Gastrocnemius medialis (tissue), 4 donors: Measurements from ENCODE around the gene PRKAG3. TPM values are rescaled to one million over a fixed set of nuclear protein-coding genes. Genes with fewer than 3 reads are reported as not detected.
A peak's percentile ranks its signal among the peaks of the same experiment; 100 is the strongest.

Source experiments
- ATAC-seq, 2 donors: fragments of 150-250 bp; one replicate each; pipeline ENCODE4 v1.9.1; 2016
- DNase-seq, 2 donors: peaks; one replicate each; pipeline ENCODE4 v3.0.0-alpha.2; 2019
- H3K27ac ChIP-seq, 4 donors: fragments of 200-600 bp; sonication (generic); 1 replicate in 1 of 4; 2 replicates in 3 of 4; pipeline ENCODE4 v1.5.1; 2016 to 2018; ENCODE audit warnings: mild to moderate bottlenecking in 2 of 4, moderate library complexity in 1 of 4
- H3K27me3 ChIP-seq, 3 donors: fragments of 200-600 bp; sonication (generic) in 2 of 3; 1 replicate in 1 of 3; 2 replicates in 2 of 3; pipeline versions ENCODE4 v1.5.1 to v1.6.0; 2016 to 2019; ENCODE audit warnings: mild to moderate bottlenecking in 1 of 3, moderate library complexity in 1 of 3
- H3K36me3 ChIP-seq, 2 donors: fragments of 200-600 bp; sonication (generic) in 1 of 2; one replicate each; pipeline ENCODE4 v1.5.1; 2017 to 2018
- H3K4me1 ChIP-seq, 2 donors: fragments of 200-600 bp; sonication (generic) in 1 of 2; one replicate each; pipeline ENCODE4 v1.5.1; 2016 to 2017; ENCODE audit warnings: mild to moderate bottlenecking in 2 of 2
- H3K4me3 ChIP-seq, 4 donors: fragments of 200-600 bp; sonication (generic) in 3 of 4; 1 replicate in 1 of 4; 2 replicates in 3 of 4; pipeline ENCODE4 v1.5.1; 2016 to 2019; ENCODE audit warnings: mild to moderate bottlenecking in 2 of 4
- H3K9me3 ChIP-seq, 3 donors: fragments of 200-600 bp; sonication (generic) in 2 of 3; 1 replicate in 1 of 3; 2 replicates in 2 of 3; pipeline ENCODE4 v1.5.1; 2016 to 2019
- CTCF ChIP-seq, 5 experiments: fragments of 450-650 bp in 3 of 5; fragments of 200-600 bp in 2 of 5; sonication (generic) in 2 of 5; IDR thresholded peaks in 4 of 5; conservative IDR thresholded peaks in 1 of 5; 1 replicate in 4 of 5; 2 replicates in 1 of 5; pipeline ENCODE4 v1.5.1; 2016 to 2019; ENCODE audit warnings: antibody characterized with exemption in 5 of 5, mild to moderate bottlenecking in 3 of 5, moderate library complexity in 3 of 5
- POLR2A ChIP-seq, 2 donors: fragments of 450-650 bp; IDR thresholded peaks; one replicate each; pipeline ENCODE4 v1.6.1; 2017; ENCODE audit warnings: antibody characterized with exemption in 2 of 2, mild to moderate bottlenecking in 2 of 2, moderate library complexity in 2 of 2
- in situ Hi-C, 4 donors: fragments of 200-750 bp; cut with MboI; loops; one replicate each; pipeline versions ENCODE4 v1.15.0 to v1.8.0; 2017; ENCODE audit warnings: low sequenced_read_pairs in 4 of 4
- intact Hi-C: fragments of 100-400 bp; cut with DNase I; formaldehyde crosslinking; loops from one replicate; pipeline ENCODE4 v1.15.1; 2023; ENCODE audit warnings: low total_unique reads
- total RNA-seq, 4 donors: library from RNA; depleted of rRNA; stranded (reverse); fragments of >200 nt; gene quantifications; one replicate each; pipeline versions ENCODE4 v1.1.0 to v1.2.3, GENCODE V29; 2016

The PRKAG3 gene
- total RNA-seq, 4 donors from 2014 or later, result 8.3 to 65.4 (median 44.3) TPM

- DNase-seq (no peak), ATAC-seq (no peak)
- Histone ChIP-seq H3K4me1 (peaks cover 61 to 65% of the 10 kb centered on the region in 2 donors), H3K36me3 (no peaks in the 10 kb centered on the region), H3K9me3 (peaks cover 0 to 4% (median 0%) of the 10 kb centered on the region in 3 donors), H3K27ac (peak overlapping the region; percentile 95), H3K27me3 (no peaks in the 10 kb centered on the region), H3K4me3 (no peak overlapping the region)
- in situ Hi-C loops, result loop anchor here in 1 of 4 donors (10.0 kb wide), 1 partner anchor 48 kb away; the partner anchor contains the start of gene CYP27A1
- intact Hi-C loops, result loop anchor here (2.0 to 10.0 kb wide), 4 partner anchors 176 to 544 kb away; partner anchors contain the start of genes BCS1L, CTDSP1 and ZNF142
- TF ChIP-seq CTCF (IDR thresholded peaks at IDR 0.05 in 4 of 5, conservative IDR thresholded peaks at IDR 0.05 in 1 of 5), result no peak
- TF ChIP-seq POLR2A (IDR thresholded peaks at IDR 0.05), result no peak
These were observed 1.5 kb upstream of the PRKAG3 start for GRCh38 chr2:218833023-218833609.

DNA sequence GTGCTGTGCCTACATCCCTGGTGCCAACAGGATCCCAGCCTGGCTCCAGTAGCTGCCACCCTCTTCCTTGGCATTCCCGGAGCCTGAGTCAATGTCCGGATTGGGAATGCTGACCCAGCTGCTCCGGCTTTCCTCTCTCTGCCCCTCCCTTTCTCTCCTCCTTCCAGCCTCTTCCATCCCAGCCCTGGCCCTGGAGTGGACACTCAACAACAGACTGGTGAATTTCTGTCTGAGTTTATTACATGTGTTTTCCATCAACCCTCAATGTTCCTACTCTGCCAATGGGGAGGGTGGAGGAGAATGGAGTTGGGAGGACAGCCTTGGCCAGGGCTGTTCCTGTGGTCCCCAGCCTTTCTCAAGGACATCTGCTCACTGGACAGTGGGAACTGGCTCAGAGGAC is 917 bp upstream of the PRKAG3 start:
- in situ Hi-C loops, result loop anchor here in 1 of 4 donors (10.0 kb wide), 1 partner anchor 48 kb away; the partner anchor contains the start of gene CYP27A1
- ATAC-seq, result peak; percentile 66 to 76
- H3K4me1 ChIP-seq, result peaks cover 64 to 65% of the 10 kb centered on the region in 2 donors
- peak overlapping the region; percentile 95 for H3K27ac ChIP-seq
- H3K36me3 ChIP-seq, result no peaks in the 10 kb centered on the region
- no peak for TF ChIP-seq POLR2A (IDR thresholded peaks at IDR 0.05)
- TF ChIP-seq CTCF (IDR thresholded peaks at IDR 0.05 in 4 of 5, conservative IDR thresholded peaks at IDR 0.05 in 1 of 5), result no peak
- intact Hi-C loops, result loop anchor here (1.0 to 10.0 kb wide), 5 partner anchors 26 to 544 kb away; partner anchors contain the start of genes BCS1L, CTDSP1 and ZNF142
- DNase-seq, result peak; percentile 77 to 91
- H3K27me3 ChIP-seq, result no peaks in the 10 kb centered on the region
- H3K9me3 ChIP-seq, result no peaks in the 10 kb centered on the region
- no peak overlapping the region for H3K4me3 ChIP-seq

- Histone ChIP-seq H3K27me3 (no peaks in the 10 kb centered on the region), H3K4me1 (peaks cover 65 to 66% of the 10 kb centered on the region in 2 donors), H3K9me3 (no peaks in the 10 kb centered on the region), H3K36me3 (no peaks in the 10 kb centered on the region), H3K4me3 (peak overlapping the region; percentile 51 to 66 (median 52)), H3K27ac (peak overlapping the region; percentile 95)
- TF ChIP-seq CTCF (IDR thresholded peaks at IDR 0.05 in 4 of 5, conservative IDR thresholded peaks at IDR 0.05 in 1 of 5), result no peak
- TF ChIP-seq POLR2A (IDR thresholded peaks at IDR 0.05), result no peak
- in situ Hi-C loops, result loop anchor here in 1 of 4 donors (10.0 kb wide), 1 partner anchor 47 kb away; the partner anchor contains the start of gene CYP27A1
- DNase-seq, result peak in 1 of 2 donors; percentile 60
- intact Hi-C loops, result loop anchor here (1.0 to 10.0 kb wide), 5 partner anchors 26 to 543 kb away; partner anchors contain the start of genes BCS1L, CTDSP1 and ZNF142
- peak; percentile 23 to 35 for ATAC-seq
These were observed 478 bp upstream of the PRKAG3 start for GRCh38 chr2:218832081-218832480.

DNA sequence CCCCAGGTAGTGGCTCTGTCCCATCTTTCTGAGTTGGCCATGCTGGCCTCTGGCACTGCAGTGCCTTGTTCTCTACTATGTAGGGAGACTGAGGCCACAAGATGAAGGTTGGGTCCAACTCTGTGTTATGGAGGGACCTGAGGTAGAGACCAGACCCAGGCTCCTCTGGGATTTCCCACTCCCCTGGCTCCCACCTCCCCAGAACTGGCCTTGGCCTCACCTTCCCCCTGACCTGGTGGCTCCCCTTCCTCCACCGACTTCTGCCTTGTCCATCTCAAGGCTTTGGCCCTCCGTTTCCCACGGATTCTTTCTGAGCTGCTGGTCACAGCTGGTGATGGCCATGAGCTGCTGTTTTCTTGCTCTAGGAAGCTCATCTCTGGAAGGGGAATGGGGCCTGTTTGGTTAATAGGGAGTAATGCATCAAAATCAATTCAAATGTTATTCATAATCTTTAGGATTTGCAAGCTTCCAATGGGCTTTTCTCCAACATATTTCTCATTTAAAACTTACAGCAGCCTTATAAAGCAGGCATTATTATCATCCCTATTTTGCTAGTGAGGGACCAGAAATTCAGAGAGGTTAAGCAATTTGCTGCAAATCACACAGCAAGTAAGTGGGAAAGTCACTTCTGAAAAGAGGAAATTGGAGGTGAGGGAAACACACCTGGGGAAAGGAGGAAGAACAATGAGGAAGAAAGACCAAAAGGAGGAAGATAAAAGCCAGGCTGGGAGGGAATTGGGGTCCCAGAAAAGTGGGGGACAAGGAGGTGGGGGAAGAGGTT is 887 bp downstream of the PRKAG3 start:
- no peak for DNase-seq
- no peaks in the 10 kb centered on the region for H3K27me3 ChIP-seq
- peak overlapping the region; percentile 95 for H3K27ac ChIP-seq
- in situ Hi-C loops (loop anchor here in 1 of 4 donors (10.0 kb wide), 1 partner anchor 46 kb away; the partner anchor contains the start of gene CYP27A1), intact Hi-C loops (loop anchor here (5.0 to 10.0 kb wide), 3 partner anchors 173 to 436 kb away; partner anchors contain the start of genes BCS1L, CTDSP1 and ZNF142)
- no peaks in the 10 kb centered on the region for H3K9me3 ChIP-seq
- ATAC-seq, result no peak
- peak overlapping the region; percentile 51 to 66 (median 52) for H3K4me3 ChIP-seq
- no peak for TF ChIP-seq POLR2A (IDR thresholded peaks at IDR 0.05)
- no peak for TF ChIP-seq CTCF (IDR thresholded peaks at IDR 0.05 in 4 of 5, conservative IDR thresholded peaks at IDR 0.05 in 1 of 5)
- peaks cover 71 to 76% of the 10 kb centered on the region in 2 donors for H3K4me1 ChIP-seq
- H3K36me3 ChIP-seq, result no peaks in the 10 kb centered on the region
